Measurements from ENCODE around the gene PARS2.

- TF ChIP-seq CTCF (IDR thresholded peaks at IDR 0.05) (no peak), EP300 (IDR thresholded peaks at IDR 0.05) (no peak), POLR2A (IDR thresholded peaks at IDR 0.05) (no peak)
Observed at GRCh38 chr1:54708385-54708784, 55.9 kb downstream of the PARS2 start.

Measured in upper lobe of left lung (tissue), 4 donors.